Subcutaneous abdominal adipose tissue (tissue), 5 donors: Measurements from ENCODE around the gene CALHM4.
A peak's percentile ranks its signal among the peaks of the same experiment; 100 is the strongest.

ENCODE experiments used
- H3K27ac ChIP-seq: one replicate; pipeline ENCODE4 v1.7.0; 2013; ENCODE audit warnings: low read depth, mild to moderate bottlenecking, inconsistent platforms, low read length, moderate library complexity
- H3K27me3 ChIP-seq, 5 donors: one replicate each; pipeline ENCODE4 v1.7.0; 2013; ENCODE audit warnings: low read length in 5 of 5, inconsistent platforms in 1 of 5; ENCODE audit not compliant: control insufficient read depth in 5 of 5, insufficient read depth in 4 of 5
- H3K36me3 ChIP-seq, 5 donors: one replicate each; pipeline ENCODE4 v1.7.0; 2013; ENCODE audit warnings: low read length in 5 of 5; ENCODE audit not compliant: control insufficient read depth in 5 of 5, insufficient read depth in 5 of 5
- H3K4me1 ChIP-seq, 5 donors: one replicate each; pipeline ENCODE4 v1.7.0; 2013; ENCODE audit warnings: low read length in 5 of 5, mild to moderate bottlenecking in 3 of 5, moderate library complexity in 1 of 5; ENCODE audit not compliant: control insufficient read depth in 5 of 5, insufficient read depth in 5 of 5
- H3K4me3 ChIP-seq, 5 donors: one replicate each; pipeline ENCODE4 v1.7.0; 2013; ENCODE audit warnings: low read length in 5 of 5, low read depth in 1 of 5
- H3K9ac ChIP-seq, 5 donors: one replicate each; pipeline ENCODE4 v1.7.0; 2013; ENCODE audit warnings: low read length in 5 of 5, mild to moderate bottlenecking in 4 of 5, moderate library complexity in 3 of 5
- H3K9me3 ChIP-seq, 5 donors: one replicate each; pipeline ENCODE4 v1.7.0; 2013; ENCODE audit warnings: low read length in 5 of 5; ENCODE audit not compliant: control insufficient read depth in 5 of 5
- donor health status: healthy.
- donor health status: healthy.
- donor health status: healthy.
- donor health status: healthy.
- donor health status: healthy.

The CALHM4 gene

DNA sequence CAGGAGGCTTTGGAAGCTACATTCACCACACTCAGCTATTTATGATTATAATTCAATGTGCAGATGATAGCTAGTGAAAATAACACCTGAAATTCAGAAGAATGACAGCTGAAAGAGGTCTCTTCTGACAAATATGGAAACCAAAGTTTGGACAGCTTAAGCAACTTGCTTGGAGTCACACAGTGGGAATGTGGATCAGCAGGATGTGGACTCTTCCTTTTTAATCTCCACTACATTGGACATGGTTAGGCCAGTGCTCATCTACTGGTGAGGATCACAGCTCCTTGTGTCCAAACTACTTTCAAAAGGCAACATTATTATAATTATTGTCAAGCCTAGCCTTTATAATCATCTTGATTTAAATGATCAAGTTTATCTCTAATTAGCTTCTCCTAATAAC, 18.4 kb upstream of the CALHM4 start:
- Histone ChIP-seq H3K9ac (no peak overlapping the region), H3K27ac (no peak overlapping the region), H3K4me3 (no peak overlapping the region), H3K9me3 (no peaks in the 10 kb centered on the region), H3K4me1 (peaks cover 0 to 7% (median 0%) of the 10 kb centered on the region in 5 donors), H3K27me3 (no peaks in the 10 kb centered on the region), H3K36me3 (no peaks in the 10 kb centered on the region)

- Histone ChIP-seq H3K4me3 (no peak overlapping the region), H3K4me1 (peaks cover 0 to 7% (median 0%) of the 10 kb centered on the region in 5 donors), H3K27me3 (peaks cover 0 to 4% (median 0%) of the 10 kb centered on the region in 5 donors), H3K27ac (no peak overlapping the region), H3K9ac (peak overlapping the region in 1 of 5 donors; percentile 8), H3K9me3 (no peaks in the 10 kb centered on the region), H3K36me3 (no peaks in the 10 kb centered on the region)
Measured at GRCh38 chr6:116536216-116536621, 17.3 kb upstream of the CALHM4 start.

DNA sequence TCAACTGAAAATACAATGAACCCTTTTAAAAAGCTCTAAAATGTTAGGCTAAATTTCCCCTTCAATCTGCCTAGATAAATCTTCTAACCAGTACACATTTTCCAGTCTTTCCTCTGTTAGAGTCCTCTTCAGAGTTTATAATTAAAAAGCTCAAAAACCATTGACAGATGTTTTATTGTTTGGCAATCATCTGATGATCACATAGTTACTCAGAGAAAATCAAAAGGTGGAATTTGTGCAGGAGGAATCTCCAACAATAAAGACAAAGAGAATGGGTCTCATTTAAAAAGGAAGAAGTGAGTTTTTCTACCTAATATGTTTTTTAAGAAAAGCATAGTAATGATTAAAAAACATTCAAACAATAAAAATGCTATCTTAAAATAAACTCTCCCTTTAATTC, 11.1 kb upstream of the CALHM4 start:
- no peaks in the 10 kb centered on the region for H3K36me3 ChIP-seq

DNA sequence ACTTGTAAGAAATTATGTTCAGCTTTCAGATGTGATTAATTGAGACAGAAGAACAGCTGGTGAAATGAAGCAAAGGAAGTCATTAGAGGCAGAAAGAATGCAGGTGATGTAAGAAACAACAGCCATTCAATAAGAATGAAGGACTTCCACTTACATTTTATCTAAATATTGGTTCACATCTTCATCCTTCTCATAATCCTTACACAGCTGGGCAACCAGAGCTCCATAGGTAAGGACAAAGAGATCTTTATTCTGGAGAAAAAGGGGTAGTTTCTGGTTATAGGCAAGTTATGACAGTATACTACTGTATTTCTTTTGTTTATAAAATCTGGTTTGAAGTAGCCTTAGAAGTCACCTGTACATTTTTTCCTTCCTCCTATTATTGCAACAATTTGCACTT, 10.4 kb upstream of the CALHM4 start:
- Histone ChIP-seq H3K9me3 (no peaks in the 10 kb centered on the region), H3K4me1 (no peaks in the 10 kb centered on the region), H3K36me3 (no peaks in the 10 kb centered on the region), H3K27me3 (peaks cover 0 to 4% (median 0%) of the 10 kb centered on the region in 5 donors), H3K9ac (no peak overlapping the region), H3K27ac (no peak overlapping the region), H3K4me3 (no peak overlapping the region)

More for the DNA sequence above, 11.1 kb upstream of the CALHM4 start:
- Histone ChIP-seq H3K4me3 (no peak overlapping the region), H3K9me3 (no peaks in the 10 kb centered on the region), H3K9ac (no peak overlapping the region), H3K27ac (no peak overlapping the region), H3K4me1 (no peaks in the 10 kb centered on the region), H3K27me3 (peaks cover 0 to 4% (median 0%) of the 10 kb centered on the region in 5 donors)

- H3K9ac ChIP-seq: no peak within 1 kb of the TSS
- no peak within 1 kb of the TSS for H3K27ac ChIP-seq
- no peaks in the 10 kb centered on the region for H3K4me1 ChIP-seq
- no peaks in the 10 kb centered on the region for H3K9me3 ChIP-seq
- H3K27me3 ChIP-seq: peaks cover 0 to 4% (median 0%) of the 10 kb centered on the region in 5 donors
- no peak within 1 kb of the TSS for H3K4me3 ChIP-seq
- H3K36me3 ChIP-seq: no peaks in the 10 kb centered on the region
Measured at GRCh38 chr6:116545651-116546050, 7.9 kb upstream of the CALHM4 start, which contains the start of gene TRAPPC3L. Gene TRAPPC3L (minus strand): TSS chr6:116545684. CDS start chr6:116545514, 170 bp downstream.

DNA sequence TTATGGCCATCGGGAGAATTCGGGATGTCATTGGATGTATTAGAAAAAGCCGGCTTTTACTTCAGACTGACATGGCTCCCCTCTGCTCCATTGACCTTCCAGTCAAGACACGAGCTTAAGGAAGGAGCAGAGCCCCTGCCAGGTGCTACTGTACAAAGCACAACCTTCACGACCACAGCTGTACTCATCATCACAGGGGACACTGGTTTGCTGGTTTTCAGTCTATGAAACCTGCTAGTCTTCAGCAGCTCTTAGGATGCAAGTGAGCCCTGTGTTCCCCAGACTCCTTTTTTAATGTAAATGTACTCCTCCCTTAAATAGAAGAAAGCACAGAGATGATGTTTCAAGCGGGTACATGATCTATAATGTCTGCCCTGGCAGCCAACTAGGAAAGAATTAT, 6.2 kb upstream of the CALHM4 start:
- no peaks in the 10 kb centered on the region for H3K9me3 ChIP-seq
- H3K27ac ChIP-seq: no peak overlapping the region
- H3K4me3 ChIP-seq: no peak overlapping the region
- peak overlapping the region in 1 of 5 donors; percentile 11 for H3K9ac ChIP-seq
- no peaks in the 10 kb centered on the region for H3K4me1 ChIP-seq
- H3K27me3 ChIP-seq: no peaks in the 10 kb centered on the region
- H3K36me3 ChIP-seq: no peaks in the 10 kb centered on the region

- H3K27me3 ChIP-seq: peaks cover 0 to 5% (median 4%) of the 10 kb centered on the region in 5 donors
- H3K4me1 ChIP-seq: no peaks in the 10 kb centered on the region
- H3K36me3 ChIP-seq: no peaks in the 10 kb centered on the region
- H3K27ac ChIP-seq: no peak overlapping the region
- H3K9ac ChIP-seq: no peak overlapping the region
- no peak overlapping the region for H3K4me3 ChIP-seq
- no peaks in the 10 kb centered on the region for H3K9me3 ChIP-seq
Measured at GRCh38 chr6:116550796-116551195, 2.8 kb upstream of the CALHM4 start.

GRCh38 chr6:116556065-116556464, 2.5 kb downstream of the CALHM4 start:
- H3K4me3 ChIP-seq: no peak overlapping the region
- peaks cover 0 to 5% (median 4%) of the 10 kb centered on the region in 5 donors for H3K27me3 ChIP-seq
- H3K9me3 ChIP-seq: no peaks in the 10 kb centered on the region
- peaks cover 0 to 2% (median 0%) of the 10 kb centered on the region in 5 donors for H3K4me1 ChIP-seq
- no peak overlapping the region for H3K27ac ChIP-seq
- H3K36me3 ChIP-seq: no peaks in the 10 kb centered on the region
- no peak overlapping the region for H3K9ac ChIP-seq

DNA sequence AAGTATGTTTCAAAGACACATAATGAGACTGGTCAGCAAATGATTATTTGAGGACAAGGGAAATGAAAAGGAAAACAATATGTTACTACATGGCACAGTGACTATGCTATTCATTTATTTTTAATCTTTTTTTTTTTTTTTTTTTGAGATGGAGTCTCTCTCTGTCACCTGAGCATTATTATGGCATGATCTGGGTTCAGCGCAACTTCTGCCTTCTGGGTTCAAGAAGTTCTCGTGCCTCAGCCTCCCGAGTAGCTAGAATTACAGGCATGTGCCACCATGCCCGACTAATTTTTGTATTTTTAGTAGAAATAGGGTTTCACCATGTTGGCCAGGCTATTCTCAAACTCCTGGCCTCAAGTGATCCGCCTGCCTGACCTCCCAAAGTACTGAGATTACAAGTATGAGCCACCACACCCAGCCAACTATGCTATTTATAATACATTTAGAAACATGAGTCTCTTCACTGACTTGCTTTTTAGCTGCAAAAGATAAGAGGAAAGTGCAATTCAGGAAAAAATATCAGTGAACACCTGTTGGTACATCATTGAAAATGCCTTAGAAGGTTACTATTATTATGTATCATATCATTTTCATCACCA, 3.4 kb downstream of the CALHM4 start:
- Histone ChIP-seq H3K9me3 (no peaks in the 10 kb centered on the region), H3K27me3 (peaks cover 0 to 5% (median 4%) of the 10 kb centered on the region in 5 donors), H3K4me1 (peaks cover 0 to 4% (median 3%) of the 10 kb centered on the region in 5 donors), H3K9ac (no peak overlapping the region), H3K4me3 (no peak overlapping the region), H3K27ac (no peak overlapping the region), H3K36me3 (no peaks in the 10 kb centered on the region)

DNA sequence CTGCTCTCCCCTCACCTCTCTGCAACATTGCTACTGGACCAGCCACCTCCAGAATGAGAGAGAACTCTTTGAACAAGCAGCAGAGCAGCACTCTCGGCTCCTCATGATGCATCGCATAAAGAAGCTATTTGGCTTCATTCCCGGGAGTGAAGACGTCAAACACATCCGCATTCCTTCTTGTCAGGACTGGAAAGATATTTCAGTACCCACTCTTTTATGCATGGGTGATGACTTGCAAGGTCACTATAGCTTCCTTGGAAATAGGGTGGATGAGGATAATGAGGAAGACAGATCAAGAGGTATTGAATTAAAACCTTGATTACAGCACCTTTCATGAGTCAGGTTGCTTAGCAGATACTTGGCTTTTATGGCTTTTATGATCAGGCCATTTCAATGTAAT, 4.3 kb downstream of the CALHM4 start:
- Histone ChIP-seq H3K27ac (no peak overlapping the region), H3K36me3 (no peaks in the 10 kb centered on the region), H3K9me3 (no peaks in the 10 kb centered on the region), H3K27me3 (peaks cover 0 to 5% (median 4%) of the 10 kb centered on the region in 5 donors), H3K4me1 (peaks cover 0 to 4% (median 3%) of the 10 kb centered on the region in 5 donors), H3K9ac (no peak overlapping the region), H3K4me3 (no peak overlapping the region)
